B cell (primary cell): Measurements from ENCODE around the gene TRNP1. TPM values are rescaled to one million over a fixed set of nuclear protein-coding genes. Genes with fewer than 3 reads are reported as not detected.

ENCODE experiments used
- ATAC-seq: fragments of 200-7000 bp; cut with Tn5 transposase; one replicate; pipeline ENCODE4 v1.10.0; 2021; ENCODE audit warnings: low read depth, mild to moderate bottlenecking, moderate number of reproducible peaks, moderate library complexity
- CTCF ChIA-PET: fragments of 350-600 bp; sonication (Branson Sonifier 250); formaldehyde crosslinking; loops from one replicate; lab custom pipeline; 2021; ENCODE audit warnings: antibody characterized with exemption, inconsistent platforms; lab: Charles Lee
- POLR2A ChIA-PET: fragments of 350-600 bp; sonication (Branson Sonifier 250); formaldehyde crosslinking; loops from one replicate; lab custom pipeline; 2021; ENCODE audit warnings: antibody characterized with exemption; lab: Charles Lee
- DNase-seq: peaks from one replicate; pipeline ENCODE4 v3.0.0; 2013
- H2AFZ ChIP-seq: 2 replicates; pipeline ENCODE4 v1.6.1; 2012; ENCODE audit warnings: mild to moderate bottlenecking, low read depth, low read length; ENCODE audit not compliant: insufficient read depth, poor library complexity, severe bottlenecking
- H3K27ac ChIP-seq, 2 donors: 1 replicate in 1 of 2; 2 replicates in 1 of 2; pipeline ENCODE4 v1.5.1; 2012 to 2013; ENCODE audit warnings: low read length in 2 of 2, mild to moderate bottlenecking in 2 of 2, moderate library complexity in 1 of 2
- H3K27me3 ChIP-seq, 4 experiments: fragments of 200-600 bp in 1 of 4; sonication (generic) in 1 of 4; replicated peaks in 1 of 4; 1 replicate in 2 of 4; 2 replicates in 2 of 4; pipeline versions ENCODE4 v1.6.1 to v1.7.0; 2013 to 2016; ENCODE audit warnings: low read length in 3 of 4, mild to moderate bottlenecking in 2 of 4, mixed read lengths in 1 of 4, moderate library complexity in 1 of 4; ENCODE audit not compliant: insufficient read depth in 4 of 4, control insufficient read depth in 3 of 4; ENCODE audit errors: control extremely low read depth in 1 of 4
- H3K36me3 ChIP-seq, 2 experiments: replicated peaks in 1 of 2; 1 replicate in 1 of 2; 2 replicates in 1 of 2; pipeline versions ENCODE4 v1.6.1 to v1.7.1; 2013; ENCODE audit warnings: low read length in 1 of 2; ENCODE audit not compliant: insufficient read depth in 2 of 2, control insufficient read depth in 1 of 2; ENCODE audit errors: control extremely low read depth in 1 of 2, extremely low read depth in 1 of 2
- H3K4me1 ChIP-seq, 2 donors: fragments of 200-600 bp in 1 of 2; sonication (generic) in 1 of 2; 1 replicate in 1 of 2; 2 replicates in 1 of 2; pipeline versions ENCODE4 v1.5.1 to v1.6.1; 2013 to 2017; ENCODE audit warnings: low read length in 2 of 2; ENCODE audit not compliant: control insufficient read depth in 2 of 2, insufficient read depth in 2 of 2
- H3K4me2 ChIP-seq: replicated peaks from 2 replicates; pipeline ENCODE3; 2012; ENCODE audit warnings: mild to moderate bottlenecking, low read depth, low read length; ENCODE audit not compliant: poor library complexity, severe bottlenecking
- H3K4me3 ChIP-seq, 5 experiments: fragments of 200-600 bp in 1 of 5; sonication (generic) in 1 of 5; 1 replicate in 3 of 5; 2 replicates in 2 of 5; pipeline versions ENCODE4 v1.5.1 to v1.7.0; 2011 to 2016; ENCODE audit warnings: low read length in 4 of 5, mild to moderate bottlenecking in 4 of 5, low read depth in 2 of 5, control low read depth in 1 of 5, moderate library complexity in 1 of 5; ENCODE audit not compliant: insufficient read depth in 1 of 5; ENCODE audit errors: control extremely low read depth in 1 of 5, extremely low read depth in 1 of 5
- H3K79me2 ChIP-seq: fragments of 200-600 bp; sonication (generic); one replicate; pipeline ENCODE4 v1.6.0; 2016; ENCODE audit warnings: low read length; ENCODE audit not compliant: control insufficient read depth, insufficient read depth
- H3K9ac ChIP-seq: fragments of 200-600 bp; sonication (generic); 2 replicates; pipeline ENCODE4 v1.6.1; 2017; ENCODE audit warnings: mild to moderate bottlenecking, low read length, moderate library complexity
- H3K9me3 ChIP-seq, 3 donors: one replicate each; pipeline versions ENCODE4 v1.6.1 to v1.7.1; 2013; ENCODE audit warnings: low read length in 2 of 3; ENCODE audit not compliant: control insufficient read depth in 2 of 3, insufficient read depth in 1 of 3; ENCODE audit errors: control extremely low read depth in 1 of 3
- H4K20me1 ChIP-seq: 2 replicates; pipeline ENCODE4 v1.6.0; 2012; ENCODE audit warnings: mild to moderate bottlenecking, low read length; ENCODE audit not compliant: insufficient read depth, control insufficient read depth, poor library complexity, severe bottlenecking
- H3K27ac Mint-ChIP-seq: one replicate; pipeline ENCODE4 v1.8.0; 2021; ENCODE audit warnings: mixed read lengths
- H3K27me3 Mint-ChIP-seq: one replicate; pipeline ENCODE4 v1.8.0; 2021; ENCODE audit warnings: mixed read lengths
- H3K4me1 Mint-ChIP-seq: one replicate; pipeline ENCODE4 v1.8.0; 2021; ENCODE audit warnings: mixed read lengths
- H3K4me3 Mint-ChIP-seq: one replicate; pipeline ENCODE4 v1.8.0; 2021; ENCODE audit warnings: mixed read lengths
- H3K9me3 Mint-ChIP-seq: one replicate; pipeline ENCODE4 v1.8.0; 2022; ENCODE audit warnings: mixed read lengths; ENCODE audit not compliant: insufficient read depth
- CTCF ChIP-seq: fragments of 200-600 bp; IDR thresholded peaks from one replicate; pipeline ENCODE4 v1.8.0; 2022; ENCODE audit warnings: antibody characterized with exemption, mild to moderate bottlenecking
- EZH2 ChIP-seq: IDR thresholded peaks from 2 replicates; pipeline ENCODE4 v1.6.1; 2012; ENCODE audit warnings: borderline replicate concordance, low read depth, mild to moderate bottlenecking, moderate library complexity, low read length; ENCODE audit not compliant: insufficient read depth, poor library complexity, severe bottlenecking
- WGBS: methylation state at CpG from one replicate; pipeline ENCODE4 v1.1.5; 2013; ENCODE audit warnings: missing lambda C conversion rate; ENCODE audit not compliant: insufficient coverage; 5-methylcytosine and 5-hydroxymethylcytosine counted together
- intact Hi-C: fragments of 100-400 bp; cut with micrococcal nuclease; formaldehyde crosslinking; loops from one replicate; pipeline ENCODE4 v1.10.0; 2022
- polyA plus RNA-seq: library from polyadenylated mRNA; depleted of rRNA; stranded (reverse); fragments of >200 nt; gene quantifications from 2 replicates; pipeline ENCODE4 v1.2.3, GENCODE V29; 2012
- total RNA-seq, 2 donors: library from RNA; stranded (reverse); fragments of 120-200 nt in 1 of 2; gene quantifications; 1 replicate in 1 of 2; 2 replicates in 1 of 2; pipeline versions ENCODE4 v1.2.3 to v1.2.4, GENCODE V29; 2013 to 2022

The TRNP1 gene
- total and polyA plus RNA-seq, 2 donors (not counting 1 experiment from before 2014, with no cell fraction given), result 0.54 to 2.3 TPM

DNA sequence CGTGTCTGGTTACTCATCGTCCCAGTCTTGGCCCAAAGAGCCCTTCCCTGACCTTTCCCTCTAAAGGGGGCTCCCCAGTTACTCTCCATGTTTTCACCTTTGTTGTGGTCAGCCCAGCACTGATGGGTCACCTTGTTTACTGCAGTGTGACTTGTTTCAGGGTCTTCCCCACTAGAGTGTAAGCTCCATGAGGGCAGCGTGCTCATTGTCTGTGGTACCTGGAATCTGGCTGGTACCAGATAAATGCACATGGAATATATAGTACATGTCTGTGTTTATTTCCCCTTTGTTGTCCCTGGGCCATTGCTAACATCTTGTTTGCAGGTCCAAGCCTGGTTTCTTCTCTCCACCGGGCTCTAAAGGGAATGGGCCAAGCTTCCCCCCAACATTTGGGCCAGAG lies 41.9 kb downstream of the TRNP1 start:
- Histone ChIP-seq H3K4me2 (no peak overlapping the region), H4K20me1 (no peaks in the 10 kb centered on the region), H3K4me3 (no peak overlapping the region), H2AFZ (no peak overlapping the region), H3K4me1 (peaks cover 5 to 8% of the 10 kb centered on the region in 2 donors), H3K9ac (no peak overlapping the region), H3K36me3 (no peaks in the 10 kb centered on the region), H3K79me2 (no peaks in the 10 kb centered on the region), H3K9me3 (no peaks in the 10 kb centered on the region), H3K27me3 (peaks cover 0 to 18% (median 0%) of the 10 kb centered on the region in 4 experiments), H3K27ac (no peak overlapping the region)
- POLR2A ChIA-PET, result interaction anchor here (0.6 kb wide), 1 partner anchor 287 kb away, joined by 5 read pairs; no protein-coding TSS in a partner anchor
- H3K4me1 Mint-ChIP-seq, result peaks cover 5% of the 10 kb centered on the region
- TF ChIP-seq EZH2, result no peak
- no peak for TF ChIP-seq CTCF
- H3K27ac Mint-ChIP-seq, result no peak overlapping the region
- H3K4me3 Mint-ChIP-seq, result no peak overlapping the region
- ATAC-seq (no peak), DNase-seq (no peak)
- no peaks in the 10 kb centered on the region for H3K9me3 Mint-ChIP-seq
- peaks cover 3% of the 10 kb centered on the region for H3K27me3 Mint-ChIP-seq
- 100% methylated on average over 3 of the region's 4 CpGs for WGBS
- CTCF ChIA-PET, result interaction anchor here (1.2 to 3.4 kb wide), 3 partner anchors 10 to 63 kb away, joined by 3 to 26 read pairs (median 3); no protein-coding TSS in a partner anchor
- intact Hi-C loops, result no loop called here

GRCh38 chr1:27036718-27037117 lies 43.2 kb downstream of the TRNP1 start:
- 100% methylated on average over 1 of the region's 1 CpG for WGBS

More at GRCh38 chr1:27036718-27037117, 43.2 kb downstream of the TRNP1 start:
- Histone ChIP-seq H3K4me1 (peaks cover under 1 to 2% of the 10 kb centered on the region in 2 donors), H2AFZ (no peak overlapping the region), H3K27me3 (peaks cover 0 to 11% (median 0%) of the 10 kb centered on the region in 4 experiments), H3K27ac (no peak overlapping the region), H4K20me1 (no peaks in the 10 kb centered on the region), H3K9ac (no peak overlapping the region), H3K9me3 (no peaks in the 10 kb centered on the region), H3K4me2 (no peak overlapping the region), H3K79me2 (no peaks in the 10 kb centered on the region), H3K36me3 (no peaks in the 10 kb centered on the region), H3K4me3 (no peak overlapping the region)
- ATAC-seq, result no peak
- Mint-ChIP-seq H3K27ac (no peak overlapping the region), H3K4me3 (no peak overlapping the region), H3K4me1 (peaks cover 4% of the 10 kb centered on the region), H3K9me3 (no peaks in the 10 kb centered on the region), H3K27me3 (peaks cover 3% of the 10 kb centered on the region)
- intact Hi-C loops, result no loop called here
- ChIA-PET CTCF (interaction anchor here (1.1 to 1.2 kb wide), 2 partner anchors 8 to 9 kb away, joined by 4 to 5 read pairs; no protein-coding TSS in a partner anchor), POLR2A (interaction anchor here (0.6 kb wide), 1 partner anchor 33 kb away, joined by 6 read pairs; no protein-coding TSS in a partner anchor)
- TF ChIP-seq CTCF (no peak), EZH2 (no peak)
- DNase-seq, result no peak
